IMR-90 (cell line): ENCODE measurements around the gene TCF3.

Experiments
- BHLHE40 ChIP-seq: fragments of 150-350 bp; IDR thresholded peaks from 2 replicates; pipeline ENCODE4 v1.6.1; 2016; ENCODE audit warnings: mild to moderate bottlenecking, low read depth, low read length
- CEBPB ChIP-seq: IDR thresholded peaks from 2 replicates; pipeline ENCODE4 v1.6.1; 2012; ENCODE audit warnings: low read depth, low read length, improper control_type of control experiment
- CHD1 ChIP-seq: IDR thresholded peaks from 2 replicates; pipeline ENCODE4 v1.6.1; 2012; ENCODE audit warnings: low read depth, low read length, improper control_type of control experiment
- FOS ChIP-seq: fragments of 150-350 bp; IDR thresholded peaks from 2 replicates; pipeline ENCODE4 v1.6.1; 2016; ENCODE audit warnings: low read depth, low read length
- MAZ ChIP-seq: IDR thresholded peaks from 2 replicates; pipeline ENCODE4 v1.6.1; 2012; ENCODE audit warnings: low read depth, mild to moderate bottlenecking, low read length, improper control_type of control experiment, moderate library complexity, borderline replicate concordance
- MXI1 ChIP-seq: IDR thresholded peaks from 2 replicates; pipeline ENCODE4 v1.6.1; 2012; ENCODE audit warnings: low read depth, mild to moderate bottlenecking, low read length, moderate library complexity, borderline replicate concordance
- POLR2A ChIP-seq: IDR thresholded peaks from 2 replicates; pipeline ENCODE4 v1.6.1; 2012; ENCODE audit warnings: mild to moderate bottlenecking, low read depth, low read length
- RAD21 ChIP-seq: IDR thresholded peaks from 2 replicates; pipeline ENCODE4 v1.6.1; 2012; ENCODE audit warnings: low read length, improper control_type of control experiment
- RCOR1 ChIP-seq: IDR thresholded peaks from 2 replicates; pipeline ENCODE4 v1.6.1; 2012; ENCODE audit warnings: mild to moderate bottlenecking, low read length, improper control_type of control experiment; ENCODE audit not compliant: insufficient replicate concordance
- RFX5 ChIP-seq: IDR thresholded peaks from 2 replicates; pipeline ENCODE4 v1.8.0; 2012; ENCODE audit warnings: low read depth, mild to moderate bottlenecking, low read length, moderate library complexity
- SMC3 ChIP-seq: fragments of 150-350 bp; IDR thresholded peaks from 2 replicates; pipeline ENCODE4 v1.6.1; 2016; ENCODE audit warnings: low read depth, mild to moderate bottlenecking, antibody characterized with exemption, low read length, moderate library complexity
- TF ChIP-seq, protein P1 (sequence below): conservative IDR thresholded peaks from 2 replicates; pipeline ENCODE4 v1.5.1; 2012; ENCODE audit warnings: mild to moderate bottlenecking, low read depth, low read length, improper control_type of control experiment
- TF ChIP-seq, protein P2 (sequence below): fragments of 150-350 bp; IDR thresholded peaks from 2 replicates; pipeline ENCODE4 v1.6.1; 2017; ENCODE audit warnings: mild to moderate bottlenecking, antibody characterized with exemption, low read length, low read depth

GRCh38 chr19:1673645-1674292 is 21.4 kb upstream of the TCF3 start:
- TF ChIP-seq, protein P1, sequence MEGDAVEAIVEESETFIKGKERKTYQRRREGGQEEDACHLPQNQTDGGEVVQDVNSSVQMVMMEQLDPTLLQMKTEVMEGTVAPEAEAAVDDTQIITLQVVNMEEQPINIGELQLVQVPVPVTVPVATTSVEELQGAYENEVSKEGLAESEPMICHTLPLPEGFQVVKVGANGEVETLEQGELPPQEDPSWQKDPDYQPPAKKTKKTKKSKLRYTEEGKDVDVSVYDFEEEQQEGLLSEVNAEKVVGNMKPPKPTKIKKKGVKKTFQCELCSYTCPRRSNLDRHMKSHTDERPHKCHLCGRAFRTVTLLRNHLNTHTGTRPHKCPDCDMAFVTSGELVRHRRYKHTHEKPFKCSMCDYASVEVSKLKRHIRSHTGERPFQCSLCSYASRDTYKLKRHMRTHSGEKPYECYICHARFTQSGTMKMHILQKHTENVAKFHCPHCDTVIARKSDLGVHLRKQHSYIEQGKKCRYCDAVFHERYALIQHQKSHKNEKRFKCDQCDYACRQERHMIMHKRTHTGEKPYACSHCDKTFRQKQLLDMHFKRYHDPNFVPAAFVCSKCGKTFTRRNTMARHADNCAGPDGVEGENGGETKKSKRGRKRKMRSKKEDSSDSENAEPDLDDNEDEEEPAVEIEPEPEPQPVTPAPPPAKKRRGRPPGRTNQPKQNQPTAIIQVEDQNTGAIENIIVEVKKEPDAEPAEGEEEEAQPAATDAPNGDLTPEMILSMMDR = no peak
- no peak for TF ChIP-seq POLR2A
- TF ChIP-seq BHLHE40 = no peak
- TF ChIP-seq, protein P2, sequence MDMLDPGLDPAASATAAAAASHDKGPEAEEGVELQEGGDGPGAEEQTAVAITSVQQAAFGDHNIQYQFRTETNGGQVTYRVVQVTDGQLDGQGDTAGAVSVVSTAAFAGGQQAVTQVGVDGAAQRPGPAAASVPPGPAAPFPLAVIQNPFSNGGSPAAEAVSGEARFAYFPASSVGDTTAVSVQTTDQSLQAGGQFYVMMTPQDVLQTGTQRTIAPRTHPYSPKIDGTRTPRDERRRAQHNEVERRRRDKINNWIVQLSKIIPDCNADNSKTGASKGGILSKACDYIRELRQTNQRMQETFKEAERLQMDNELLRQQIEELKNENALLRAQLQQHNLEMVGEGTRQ = no peak
- TF ChIP-seq CHD1 = no peak
- no peak for TF ChIP-seq RFX5
- TF ChIP-seq RAD21 = no peak
- no peak for TF ChIP-seq CEBPB
- no peak for TF ChIP-seq FOS
- TF ChIP-seq RCOR1 = no peak
- TF ChIP-seq MAZ = no peak
- TF ChIP-seq SMC3 = no peak
- no peak for TF ChIP-seq MXI1
